Activated CD8-positive, alpha-beta memory T cell treated with anti-CD3 and anti-CD28 coated beads, Interleukin-2, amount 50 U/mL, for 1 hour (primary cell): ENCODE measurements around the gene BCKDHB.

Experiments
- DNase-seq: peaks from one replicate; pipeline ENCODE4 v3.0.0-alpha.2; 2020; ENCODE audit errors: extremely low read depth

The BCKDHB gene

GRCh38 chr6:80388507-80388906, 282.0 kb downstream of the BCKDHB start:
- no peak for DNase-seq
